CD4-positive, alpha-beta T cell (primary cell): ENCODE results near the gene SRRM5. TPM values are rescaled to one million over a fixed set of nuclear protein-coding genes. Genes with fewer than 3 reads are reported as not detected.
"Not testable (repeated sequence)": the region's sequence is repeated elsewhere in the genome, so short reads cannot be mapped to it uniquely, and the experiment has no call there.

Source experiments
- ATAC-seq: fragments of 200-7000 bp; cut with Tn5 transposase; one replicate; pipeline ENCODE4 v1.10.0; 2022; ENCODE audit warnings: mild to moderate bottlenecking; ENCODE audit not compliant: poor library complexity
- CTCF ChIA-PET: fragments of 350-600 bp; sonication (Branson Sonifier 250); formaldehyde crosslinking; loops from one replicate; lab custom pipeline; 2021; ENCODE audit warnings: antibody characterized with exemption, inconsistent platforms; lab: Charles Lee
- POLR2A ChIA-PET: fragments of 350-600 bp; sonication (Branson Sonifier 250); formaldehyde crosslinking; loops from one replicate; lab custom pipeline; 2021; ENCODE audit warnings: antibody characterized with exemption, inconsistent platforms; lab: Charles Lee
- DNase-seq, 14 experiments: peaks; one replicate each; pipeline ENCODE4 v3.0.0-alpha.2; 2013 to 2020; ENCODE audit warnings: mixed read lengths in 2 of 14
- H3K27ac ChIP-seq, 2 donors: one replicate each; pipeline versions ENCODE4 v1.5.1 to v1.7.0; 2013; ENCODE audit warnings: low read length in 2 of 2, low read depth in 1 of 2, mild to moderate bottlenecking in 1 of 2
- H3K27me3 ChIP-seq, 2 experiments: 1 replicate in 1 of 2; 2 replicates in 1 of 2; pipeline versions ENCODE4 v1.6.1 to v1.7.0; 2013; ENCODE audit warnings: low read length in 2 of 2, control low read depth in 1 of 2, mild to moderate bottlenecking in 1 of 2, moderate library complexity in 1 of 2; ENCODE audit not compliant: insufficient read depth in 2 of 2, control insufficient read depth in 1 of 2
- H3K36me3 ChIP-seq: one replicate; pipeline ENCODE4 v1.6.1; 2013; ENCODE audit warnings: low read length, control low read depth; ENCODE audit not compliant: insufficient read depth
- H3K4me1 ChIP-seq: one replicate; pipeline ENCODE4 v1.6.1; 2013; ENCODE audit warnings: low read length, control low read depth; ENCODE audit not compliant: insufficient read depth
- H3K4me3 ChIP-seq: one replicate; pipeline ENCODE4 v1.5.1; 2013; ENCODE audit warnings: mild to moderate bottlenecking, low read length, moderate library complexity
- H3K9me3 ChIP-seq, 2 experiments: 1 replicate in 1 of 2; 2 replicates in 1 of 2; pipeline versions ENCODE4 v1.6.1 to v1.7.0; 2013; ENCODE audit warnings: low read length in 2 of 2, mild to moderate bottlenecking in 2 of 2, control low read depth in 1 of 2, moderate library complexity in 1 of 2; ENCODE audit not compliant: control insufficient read depth in 1 of 2, insufficient read depth in 1 of 2
- H3K27ac Mint-ChIP-seq: one replicate; pipeline ENCODE4 v1.8.0; 2020; ENCODE audit warnings: mixed read lengths
- H3K27me3 Mint-ChIP-seq: one replicate; pipeline ENCODE4 v1.8.0; 2021; ENCODE audit warnings: mixed read lengths
- H3K36me3 Mint-ChIP-seq: one replicate; pipeline ENCODE4 v1.8.0; 2021; ENCODE audit warnings: low read depth, mixed read lengths
- H3K4me1 Mint-ChIP-seq: one replicate; pipeline ENCODE4 v1.8.0; 2021; ENCODE audit warnings: low read depth, mixed read lengths
- H3K4me3 Mint-ChIP-seq: one replicate; pipeline ENCODE4 v1.8.0; 2020; ENCODE audit warnings: mild to moderate bottlenecking, mixed read lengths
- H3K9me3 Mint-ChIP-seq: one replicate; pipeline ENCODE4 v1.8.0; 2020; ENCODE audit warnings: mixed read lengths
- intact Hi-C, 2 experiments: fragments of 100-400 bp; cut with DNase I in 1 of 2; cut with micrococcal nuclease in 1 of 2; formaldehyde crosslinking; loops; one replicate each; pipeline versions ENCODE4 v1.15.1 to v1.9.0; 2023 to 2025; cut with DNase I, micrococcal nuclease
- total RNA-seq, 174 experiments: library from RNA in 2 of 174; stranded (reverse) in 2 of 174; gene quantifications; one replicate each; pipeline ENCODE4 v1.2.3 and lab custom pipeline; 2021 to 2026
- TF ChIP-seq, protein P1 (sequence below): fragments of 200-600 bp; IDR thresholded peaks from one replicate; pipeline ENCODE4 v1.8.0; 2022; ENCODE audit warnings: antibody characterized with exemption, mild to moderate bottlenecking

SRRM5 gene
- total RNA-seq, 2 experiments from 2014 or later: 0.25 to 0.56 TPM

- DNase-seq (no peak), ATAC-seq (no peak)
- peaks cover 9% of the 10 kb centered on the region for H3K4me1 Mint-ChIP-seq
- Histone ChIP-seq H3K9me3 (no peaks in the 10 kb centered on the region), H3K4me1 (peaks cover 12% of the 10 kb centered on the region), H3K27ac (no peak overlapping the region), H3K4me3 (no peak overlapping the region), H3K27me3 (peaks cover 11 to 27% of the 10 kb centered on the region in 2 experiments), H3K36me3 (no peaks in the 10 kb centered on the region)
- no peaks in the 10 kb centered on the region for H3K36me3 Mint-ChIP-seq
- CTCF ChIA-PET: no interaction called here
- H3K9me3 Mint-ChIP-seq: no peaks in the 10 kb centered on the region
- H3K27me3 Mint-ChIP-seq: peaks cover 37% of the 10 kb centered on the region
- TF ChIP-seq, protein P1, sequence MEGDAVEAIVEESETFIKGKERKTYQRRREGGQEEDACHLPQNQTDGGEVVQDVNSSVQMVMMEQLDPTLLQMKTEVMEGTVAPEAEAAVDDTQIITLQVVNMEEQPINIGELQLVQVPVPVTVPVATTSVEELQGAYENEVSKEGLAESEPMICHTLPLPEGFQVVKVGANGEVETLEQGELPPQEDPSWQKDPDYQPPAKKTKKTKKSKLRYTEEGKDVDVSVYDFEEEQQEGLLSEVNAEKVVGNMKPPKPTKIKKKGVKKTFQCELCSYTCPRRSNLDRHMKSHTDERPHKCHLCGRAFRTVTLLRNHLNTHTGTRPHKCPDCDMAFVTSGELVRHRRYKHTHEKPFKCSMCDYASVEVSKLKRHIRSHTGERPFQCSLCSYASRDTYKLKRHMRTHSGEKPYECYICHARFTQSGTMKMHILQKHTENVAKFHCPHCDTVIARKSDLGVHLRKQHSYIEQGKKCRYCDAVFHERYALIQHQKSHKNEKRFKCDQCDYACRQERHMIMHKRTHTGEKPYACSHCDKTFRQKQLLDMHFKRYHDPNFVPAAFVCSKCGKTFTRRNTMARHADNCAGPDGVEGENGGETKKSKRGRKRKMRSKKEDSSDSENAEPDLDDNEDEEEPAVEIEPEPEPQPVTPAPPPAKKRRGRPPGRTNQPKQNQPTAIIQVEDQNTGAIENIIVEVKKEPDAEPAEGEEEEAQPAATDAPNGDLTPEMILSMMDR: no peak
- intact Hi-C loops: loop anchor here in 1 of 2 experiments (5.0 kb wide), 1 partner anchor 77 kb away; no protein-coding TSS in a partner anchor
- POLR2A ChIA-PET: no interaction called here
- no peak overlapping the region for H3K27ac Mint-ChIP-seq
- H3K4me3 Mint-ChIP-seq: no peak overlapping the region
Observed at GRCh38 chr19:43634872-43635560, 23.1 kb downstream of the SRRM5 start.

DNA sequence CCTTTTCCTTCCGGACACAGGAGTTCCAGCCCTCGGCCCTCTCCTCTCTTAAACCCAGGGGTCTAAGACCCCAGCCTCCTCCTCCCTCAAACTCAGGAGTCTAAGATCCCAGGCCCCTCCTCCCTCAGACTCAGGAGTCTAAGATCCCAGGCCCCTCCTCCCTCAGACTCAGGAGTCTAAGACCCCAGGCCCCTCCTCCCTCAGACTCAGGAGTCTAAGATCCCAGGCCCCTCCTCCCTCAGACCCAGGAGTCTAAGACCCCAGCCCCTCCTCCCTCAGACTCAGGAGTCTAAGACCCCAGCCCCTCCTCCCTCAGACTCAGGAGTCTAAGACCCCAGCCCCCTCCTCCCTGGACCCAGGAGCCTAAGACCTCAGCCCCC is 23.7 kb downstream of the SRRM5 start:
- intact Hi-C loops: not testable (repeated sequence)

GRCh38 chr19:43636121-43636683 is 24.3 kb downstream of the SRRM5 start:
- POLR2A ChIA-PET: no interaction called here
- CTCF ChIA-PET: no interaction called here
- TF ChIP-seq, protein P1: no peak
- H3K36me3 Mint-ChIP-seq: no peaks in the 10 kb centered on the region
- H3K27me3 ChIP-seq: peaks cover 11 to 27% of the 10 kb centered on the region in 2 experiments
- intact Hi-C loops: no loop called here
- peaks cover 18% of the 10 kb centered on the region for H3K4me1 ChIP-seq
- DNase-seq (no peak), ATAC-seq (no peak)
- H3K4me1 Mint-ChIP-seq: peaks cover 13% of the 10 kb centered on the region
- H3K4me3 ChIP-seq: no peak overlapping the region
- H3K9me3 Mint-ChIP-seq: no peaks in the 10 kb centered on the region
- H3K27me3 Mint-ChIP-seq: peaks cover 38% of the 10 kb centered on the region
- H3K9me3 ChIP-seq: peaks cover 0 to 4% of the 10 kb centered on the region in 2 experiments
- no peak overlapping the region for H3K27ac Mint-ChIP-seq
- H3K4me3 Mint-ChIP-seq: no peak overlapping the region
- no peaks in the 10 kb centered on the region for H3K36me3 ChIP-seq
- no peak overlapping the region for H3K27ac ChIP-seq

More for the DNA sequence above, 23.7 kb downstream of the SRRM5 start:
- peaks cover 37% of the 10 kb centered on the region for H3K27me3 Mint-ChIP-seq
- H3K4me3 ChIP-seq, H3K27ac Mint-ChIP-seq, DNase-seq, H3K27ac ChIP-seq, H3K36me3 ChIP-seq, H3K9me3 ChIP-seq, POLR2A ChIA-PET, CTCF ChIA-PET, ATAC-seq, H3K36me3 Mint-ChIP-seq, H3K9me3 Mint-ChIP-seq, H3K4me3 Mint-ChIP-seq: not testable (repeated sequence)
- Histone ChIP-seq H3K27me3 (peaks cover 11 to 27% of the 10 kb centered on the region in 2 experiments), H3K4me1 (peaks cover 17% of the 10 kb centered on the region)
- H3K4me1 Mint-ChIP-seq: peaks cover 11% of the 10 kb centered on the region
